Smooth muscle cell (in vitro differentiated cells): ENCODE data around the gene PDGFA. TPM values are rescaled to one million over a fixed set of nuclear protein-coding genes. Genes with fewer than 3 reads are reported as not detected.

Experiments
- DNase-seq: peaks from one replicate; lab custom pipeline; 2025; ENCODE audit not compliant: unreplicated experiment; lab: John Stamatoyannopoulos, UW
- H2AFZ ChIP-seq: fragments of 200-600 bp; sonication (generic); 2 replicates; pipeline ENCODE4 v1.6.0; 2016; ENCODE audit warnings: antibody characterized with exemption, low read depth, mild to moderate bottlenecking
- H3F3A ChIP-seq: fragments of 200-600 bp; sonication (generic); 2 replicates; pipeline ENCODE4 v1.6.0; 2017; ENCODE audit warnings: antibody characterized with exemption, low read depth
- H3K27ac ChIP-seq: fragments of 200-600 bp; sonication (generic); 2 replicates; pipeline ENCODE4 v1.5.1; 2016; ENCODE audit warnings: low read depth, mild to moderate bottlenecking
- H3K27me3 ChIP-seq: fragments of 200-600 bp; sonication (generic); 2 replicates; pipeline ENCODE4 v1.6.1; 2016; ENCODE audit warnings: low read depth, mild to moderate bottlenecking
- H3K36me3 ChIP-seq: fragments of 200-600 bp; sonication (generic); 2 replicates; pipeline ENCODE4 v1.5.1; 2016; ENCODE audit warnings: low read depth
- H3K4me1 ChIP-seq: fragments of 200-600 bp; sonication (generic); 2 replicates; pipeline ENCODE4 v1.5.1; 2016; ENCODE audit warnings: low read depth
- H3K4me2 ChIP-seq: fragments of 200-600 bp; sonication (generic); 2 replicates; pipeline ENCODE4 v1.6.0; 2016; ENCODE audit warnings: mild to moderate bottlenecking
- H3K4me3 ChIP-seq: fragments of 200-600 bp; sonication (generic); 2 replicates; pipeline ENCODE4 v1.5.1; 2016; ENCODE audit warnings: mild to moderate bottlenecking
- H3K79me2 ChIP-seq: fragments of 200-600 bp; sonication (generic); 2 replicates; pipeline ENCODE4 v1.6.0; 2016; ENCODE audit warnings: low read depth, mild to moderate bottlenecking
- H3K9ac ChIP-seq: fragments of 200-600 bp; sonication (generic); 2 replicates; pipeline ENCODE4 v1.6.0; 2016; ENCODE audit warnings: low read depth
- H3K9me3 ChIP-seq: fragments of 200-600 bp; sonication (generic); replicated peaks from 2 replicates; pipeline ENCODE4 v1.5.1; 2016; ENCODE audit warnings: low read depth
- H4K20me1 ChIP-seq: fragments of 200-600 bp; sonication (generic); 2 replicates; pipeline ENCODE4 v1.6.0; 2016; ENCODE audit warnings: low read depth
- CTCF ChIP-seq: fragments of 200-600 bp; sonication (generic); IDR thresholded peaks from 2 replicates; pipeline ENCODE4 v1.5.1; 2017; ENCODE audit warnings: borderline replicate concordance, mild to moderate bottlenecking, antibody characterized with exemption; ENCODE audit not compliant: insufficient read depth, poor library complexity, severe bottlenecking
- WGBS: methylation state at CpG from one replicate; pipeline ENCODE4 v1.1.7; 2016; ENCODE audit warnings: low lambda C conversion rate; 5-methylcytosine and 5-hydroxymethylcytosine counted together
- polyA plus RNA-seq: library from polyadenylated mRNA; unstranded; fragments of >200 nt; fragmentation: Nextera tagmentation; extraction: Ambion mirVana; gene quantifications from 2 replicates; pipeline ENCODE4 v1.2.1, GENCODE V29; 2016
- total RNA-seq: library from RNA; depleted of rRNA; stranded (reverse); fragments of >200 nt; gene quantifications from 2 replicates; pipeline ENCODE4 v1.2.3, GENCODE V29; 2014

Gene PDGFA
- total and polyA plus RNA-seq, 2 experiments from 2014 or later, result 32.0 to 68.1 TPM

- Histone ChIP-seq H3K79me2 (no peaks in the 10 kb centered on the region), H3K9ac (no peak overlapping the region), H3K4me1 (no peaks in the 10 kb centered on the region), H3K27ac (no peak overlapping the region), H3K36me3 (no peaks in the 10 kb centered on the region), H2AFZ (no peak overlapping the region), H4K20me1 (peaks cover 14% of the 10 kb centered on the region), H3F3A (no peaks in the 10 kb centered on the region), H3K4me3 (no peak overlapping the region), H3K9me3 (no peaks in the 10 kb centered on the region), H3K4me2 (no peak overlapping the region), H3K27me3 (no peaks in the 10 kb centered on the region)
- DNase-seq, result no peak
- no peak for TF ChIP-seq CTCF
- WGBS, result 94% methylated on average over 14 of the region's 15 CpGs
These were observed 27.5 kb downstream of the PDGFA start for GRCh38 chr7:491958-492713.

GRCh38 chr7:491292-491957 is 28.2 kb downstream of the PDGFA start:
- WGBS, result 87% methylated on average over 21 of the region's 22 CpGs
- H2AFZ ChIP-seq, result no peak overlapping the region
- no peaks in the 10 kb centered on the region for H3F3A ChIP-seq
- no peaks in the 10 kb centered on the region for H3K4me1 ChIP-seq
- H3K9me3 ChIP-seq, result no peaks in the 10 kb centered on the region
- H4K20me1 ChIP-seq, result peaks cover 7% of the 10 kb centered on the region
- H3K4me2 ChIP-seq, result no peak overlapping the region
- no peaks in the 10 kb centered on the region for H3K36me3 ChIP-seq
- no peak overlapping the region for H3K4me3 ChIP-seq
- TF ChIP-seq CTCF, result no peak
- no peak overlapping the region for H3K27ac ChIP-seq
- H3K79me2 ChIP-seq, result no peaks in the 10 kb centered on the region
- no peak for DNase-seq
- no peak overlapping the region for H3K9ac ChIP-seq
- H3K27me3 ChIP-seq, result no peaks in the 10 kb centered on the region

- Histone ChIP-seq H3K9me3 (no peaks in the 10 kb centered on the region), H4K20me1 (no peaks in the 10 kb centered on the region), H2AFZ (no peak overlapping the region), H3K27me3 (no peaks in the 10 kb centered on the region), H3K4me2 (no peak overlapping the region), H3K36me3 (no peaks in the 10 kb centered on the region), H3K27ac (no peak overlapping the region), H3K79me2 (no peaks in the 10 kb centered on the region), H3F3A (no peaks in the 10 kb centered on the region), H3K4me3 (no peak overlapping the region), H3K4me1 (no peaks in the 10 kb centered on the region), H3K9ac (no peak overlapping the region)
- no peak for TF ChIP-seq CTCF
- no peak for DNase-seq
- 84% methylated on average over 18 of the region's 18 CpGs for WGBS
These were observed 29.0 kb downstream of the PDGFA start for GRCh38 chr7:490461-491291.
